HEK293 (cell line): ENCODE data around the gene ANO8.

Source experiments
- KLF1 ChIP-seq: fragments of 450-650 bp; formaldehyde crosslinking; IDR thresholded peaks from 2 replicates; pipeline ENCODE4 v1.5.1; 2016; ENCODE audit warnings: missing biosample characterization, missing genetic modification characterization
- KLF17 ChIP-seq: fragments of 450-650 bp; formaldehyde crosslinking; IDR thresholded peaks from 2 replicates; pipeline ENCODE4 v1.5.1; 2016; ENCODE audit warnings: missing biosample characterization, missing genetic modification characterization
- KLF7 ChIP-seq: fragments of 450-650 bp; formaldehyde crosslinking; IDR thresholded peaks from 2 replicates; pipeline ENCODE4 v1.5.1; 2016; ENCODE audit warnings: missing biosample characterization, missing genetic modification characterization, borderline replicate concordance
- KLF8 ChIP-seq: fragments of 450-650 bp; formaldehyde crosslinking; IDR thresholded peaks from 2 replicates; pipeline ENCODE4 v1.5.1; 2016; ENCODE audit warnings: missing biosample characterization, missing genetic modification characterization
- PATZ1 ChIP-seq: fragments of 450-650 bp; formaldehyde crosslinking; IDR thresholded peaks from 2 replicates; pipeline ENCODE4 v1.5.1; 2016; ENCODE audit warnings: missing biosample characterization, missing genetic modification characterization
- SP2 ChIP-seq: fragments of 450-650 bp; formaldehyde crosslinking; IDR thresholded peaks from 2 replicates; pipeline ENCODE4 v1.5.1; 2016; ENCODE audit warnings: missing biosample characterization, missing genetic modification characterization
- TSHZ1 ChIP-seq: fragments of 450-650 bp; formaldehyde crosslinking; IDR thresholded peaks from 2 replicates; pipeline ENCODE4 v1.5.1; 2016; ENCODE audit warnings: missing biosample characterization, missing genetic modification characterization, borderline replicate concordance
- ZBTB49 ChIP-seq: fragments of 450-650 bp; formaldehyde crosslinking; IDR thresholded peaks from 2 replicates; pipeline ENCODE4 v1.5.1; 2016; ENCODE audit warnings: missing biosample characterization, missing genetic modification characterization, low read depth
- ZNF114 ChIP-seq: fragments of 450-650 bp; formaldehyde crosslinking; IDR thresholded peaks from 2 replicates; pipeline ENCODE4 v1.5.0; 2017; ENCODE audit warnings: missing biosample characterization, missing genetic modification characterization
- ZNF138 ChIP-seq: fragments of 450-650 bp; formaldehyde crosslinking; IDR thresholded peaks from 2 replicates; pipeline ENCODE4 v1.5.1; 2016; ENCODE audit warnings: missing biosample characterization, missing genetic modification characterization, borderline replicate concordance
- ZNF37A ChIP-seq: fragments of 450-650 bp; IDR thresholded peaks from 2 replicates; pipeline ENCODE4 v1.5.1; 2018; ENCODE audit warnings: missing biosample characterization, missing genetic modification characterization
- ZNF398 ChIP-seq: fragments of 450-650 bp; formaldehyde crosslinking; IDR thresholded peaks from 2 replicates; pipeline ENCODE4 v1.5.1; 2017; ENCODE audit warnings: missing biosample characterization, missing genetic modification characterization
- ZNF473 ChIP-seq: fragments of 450-650 bp; formaldehyde crosslinking; IDR thresholded peaks from 2 replicates; pipeline ENCODE4 v1.5.1; 2017; ENCODE audit warnings: missing biosample characterization, missing genetic modification characterization
- ZNF610 ChIP-seq: fragments of 450-650 bp; formaldehyde crosslinking; IDR thresholded peaks from 2 replicates; pipeline ENCODE4 v1.5.1; 2016; ENCODE audit warnings: missing biosample characterization, missing genetic modification characterization, borderline replicate concordance
- TF ChIP-seq, protein P1 (sequence below): fragments of 450-650 bp; formaldehyde crosslinking; IDR thresholded peaks from 2 replicates; pipeline ENCODE4 v1.5.1; 2016; ENCODE audit warnings: missing biosample characterization, missing genetic modification characterization
- TF ChIP-seq, protein P2 (sequence below): fragments of 450-650 bp; formaldehyde crosslinking; IDR thresholded peaks from 2 replicates; pipeline ENCODE4 v1.5.0; 2017; ENCODE audit warnings: missing biosample characterization, missing genetic modification characterization, borderline replicate concordance
- TF ChIP-seq, protein P3 (sequence below): fragments of 450-650 bp; formaldehyde crosslinking; IDR thresholded peaks from 2 replicates; pipeline ENCODE4 v1.5.1; 2016; ENCODE audit warnings: missing biosample characterization, missing genetic modification characterization
- TF ChIP-seq, protein P4 (sequence below): fragments of 450-650 bp; formaldehyde crosslinking; IDR thresholded peaks from 2 replicates; pipeline ENCODE4 v1.5.1; 2016; ENCODE audit warnings: missing biosample characterization, missing genetic modification characterization

ANO8 gene

GRCh38 chr19:17348700-17349099, 14.0 kb upstream of the ANO8 start (continued):
- TF ChIP-seq, protein P1, sequence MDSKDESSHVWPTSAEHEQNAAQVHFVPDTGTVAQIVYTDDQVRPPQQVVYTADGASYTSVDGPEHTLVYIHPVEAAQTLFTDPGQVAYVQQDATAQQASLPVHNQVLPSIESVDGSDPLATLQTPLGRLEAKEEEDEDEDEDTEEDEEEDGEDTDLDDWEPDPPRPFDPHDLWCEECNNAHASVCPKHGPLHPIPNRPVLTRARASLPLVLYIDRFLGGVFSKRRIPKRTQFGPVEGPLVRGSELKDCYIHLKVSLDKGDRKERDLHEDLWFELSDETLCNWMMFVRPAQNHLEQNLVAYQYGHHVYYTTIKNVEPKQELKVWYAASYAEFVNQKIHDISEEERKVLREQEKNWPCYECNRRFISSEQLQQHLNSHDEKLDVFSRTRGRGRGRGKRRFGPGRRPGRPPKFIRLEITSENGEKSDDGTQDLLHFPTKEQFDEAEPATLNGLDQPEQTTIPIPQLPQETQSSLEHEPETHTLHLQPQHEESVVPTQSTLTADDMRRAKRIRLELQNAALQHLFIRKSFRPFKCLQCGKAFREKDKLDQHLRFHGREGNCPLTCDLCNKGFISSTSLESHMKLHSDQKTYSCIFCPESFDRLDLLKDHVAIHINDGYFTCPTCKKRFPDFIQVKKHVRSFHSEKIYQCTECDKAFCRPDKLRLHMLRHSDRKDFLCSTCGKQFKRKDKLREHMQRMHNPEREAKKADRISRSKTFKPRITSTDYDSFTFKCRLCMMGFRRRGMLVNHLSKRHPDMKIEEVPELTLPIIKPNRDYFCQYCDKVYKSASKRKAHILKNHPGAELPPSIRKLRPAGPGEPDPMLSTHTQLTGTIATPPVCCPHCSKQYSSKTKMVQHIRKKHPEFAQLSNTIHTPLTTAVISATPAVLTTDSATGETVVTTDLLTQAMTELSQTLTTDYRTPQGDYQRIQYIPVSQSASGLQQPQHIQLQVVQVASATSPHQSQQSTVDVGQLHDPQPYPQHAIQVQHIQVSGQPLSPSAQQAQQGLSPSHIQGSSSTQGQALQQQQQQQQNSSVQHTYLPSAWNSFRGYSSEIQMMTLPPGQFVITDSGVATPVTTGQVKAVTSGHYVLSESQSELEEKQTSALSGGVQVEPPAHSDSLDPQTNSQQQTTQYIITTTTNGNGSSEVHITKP (tag by site-specific recombination): peak; percentile 96
- TF ChIP-seq PATZ1: peak; percentile 46; the same call in 1 of the 2 replicates
- TF ChIP-seq, protein P2, sequence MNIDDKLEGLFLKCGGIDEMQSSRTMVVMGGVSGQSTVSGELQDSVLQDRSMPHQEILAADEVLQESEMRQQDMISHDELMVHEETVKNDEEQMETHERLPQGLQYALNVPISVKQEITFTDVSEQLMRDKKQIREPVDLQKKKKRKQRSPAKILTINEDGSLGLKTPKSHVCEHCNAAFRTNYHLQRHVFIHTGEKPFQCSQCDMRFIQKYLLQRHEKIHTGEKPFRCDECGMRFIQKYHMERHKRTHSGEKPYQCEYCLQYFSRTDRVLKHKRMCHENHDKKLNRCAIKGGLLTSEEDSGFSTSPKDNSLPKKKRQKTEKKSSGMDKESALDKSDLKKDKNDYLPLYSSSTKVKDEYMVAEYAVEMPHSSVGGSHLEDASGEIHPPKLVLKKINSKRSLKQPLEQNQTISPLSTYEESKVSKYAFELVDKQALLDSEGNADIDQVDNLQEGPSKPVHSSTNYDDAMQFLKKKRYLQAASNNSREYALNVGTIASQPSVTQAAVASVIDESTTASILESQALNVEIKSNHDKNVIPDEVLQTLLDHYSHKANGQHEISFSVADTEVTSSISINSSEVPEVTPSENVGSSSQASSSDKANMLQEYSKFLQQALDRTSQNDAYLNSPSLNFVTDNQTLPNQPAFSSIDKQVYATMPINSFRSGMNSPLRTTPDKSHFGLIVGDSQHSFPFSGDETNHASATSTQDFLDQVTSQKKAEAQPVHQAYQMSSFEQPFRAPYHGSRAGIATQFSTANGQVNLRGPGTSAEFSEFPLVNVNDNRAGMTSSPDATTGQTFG (tag by site-specific recombination): no peak
- TF ChIP-seq TSHZ1 (tag by site-specific recombination): no peak
- no peak for TF ChIP-seq KLF8
- TF ChIP-seq, protein P3, sequence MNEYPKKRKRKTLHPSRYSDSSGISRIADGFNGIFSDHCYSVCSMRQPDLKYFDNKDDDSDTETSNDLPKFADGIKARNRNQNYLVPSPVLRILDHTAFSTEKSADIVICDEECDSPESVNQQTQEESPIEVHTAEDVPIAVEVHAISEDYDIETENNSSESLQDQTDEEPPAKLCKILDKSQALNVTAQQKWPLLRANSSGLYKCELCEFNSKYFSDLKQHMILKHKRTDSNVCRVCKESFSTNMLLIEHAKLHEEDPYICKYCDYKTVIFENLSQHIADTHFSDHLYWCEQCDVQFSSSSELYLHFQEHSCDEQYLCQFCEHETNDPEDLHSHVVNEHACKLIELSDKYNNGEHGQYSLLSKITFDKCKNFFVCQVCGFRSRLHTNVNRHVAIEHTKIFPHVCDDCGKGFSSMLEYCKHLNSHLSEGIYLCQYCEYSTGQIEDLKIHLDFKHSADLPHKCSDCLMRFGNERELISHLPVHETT (tag by site-specific recombination): no peak
- peak; percentile 36 for TF ChIP-seq SP2 (tag by site-specific recombination)
- TF ChIP-seq ZBTB49 (tag by site-specific recombination): no peak
- TF ChIP-seq ZNF138 (tag by site-specific recombination): no peak
- no peak for TF ChIP-seq ZNF610 (tag by site-specific recombination)
- no peak for TF ChIP-seq KLF17 (tag by site-specific recombination)
- no peak for TF ChIP-seq ZNF37A (tag by site-specific recombination)
- TF ChIP-seq KLF7 (tag by site-specific recombination): no peak
- no peak for TF ChIP-seq KLF1 (tag by site-specific recombination)
- TF ChIP-seq ZNF114 (tag by site-specific recombination): no peak
- TF ChIP-seq ZNF398: peak; percentile 75
- no peak for TF ChIP-seq ZNF473
- TF ChIP-seq, protein P4, sequence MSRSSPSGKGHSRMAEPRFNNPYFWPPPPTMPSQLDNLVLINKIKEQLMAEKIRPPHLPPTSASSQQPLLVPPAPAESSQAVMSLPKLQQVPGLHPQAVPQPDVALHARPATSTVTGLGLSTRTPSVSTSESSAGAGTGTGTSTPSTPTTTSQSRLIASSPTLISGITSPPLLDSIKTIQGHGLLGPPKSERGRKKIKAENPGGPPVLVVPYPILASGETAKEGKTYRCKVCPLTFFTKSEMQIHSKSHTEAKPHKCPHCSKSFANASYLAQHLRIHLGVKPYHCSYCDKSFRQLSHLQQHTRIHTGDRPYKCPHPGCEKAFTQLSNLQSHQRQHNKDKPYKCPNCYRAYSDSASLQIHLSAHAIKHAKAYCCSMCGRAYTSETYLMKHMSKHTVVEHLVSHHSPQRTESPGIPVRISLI: no peak
